ENCODE results near the gene TTI1. TPM values are rescaled to one million over a fixed set of nuclear protein-coding genes. Genes with fewer than 3 reads are reported as not detected.
"Not testable (repeated sequence)": the region's sequence is repeated elsewhere in the genome, so short reads cannot be mapped to it uniquely, and the experiment has no call there.

Gene TTI1
- total and polyA plus RNA-seq, 12 donors = 8.3 to 14.8 (median 11.2) TPM

DNA sequence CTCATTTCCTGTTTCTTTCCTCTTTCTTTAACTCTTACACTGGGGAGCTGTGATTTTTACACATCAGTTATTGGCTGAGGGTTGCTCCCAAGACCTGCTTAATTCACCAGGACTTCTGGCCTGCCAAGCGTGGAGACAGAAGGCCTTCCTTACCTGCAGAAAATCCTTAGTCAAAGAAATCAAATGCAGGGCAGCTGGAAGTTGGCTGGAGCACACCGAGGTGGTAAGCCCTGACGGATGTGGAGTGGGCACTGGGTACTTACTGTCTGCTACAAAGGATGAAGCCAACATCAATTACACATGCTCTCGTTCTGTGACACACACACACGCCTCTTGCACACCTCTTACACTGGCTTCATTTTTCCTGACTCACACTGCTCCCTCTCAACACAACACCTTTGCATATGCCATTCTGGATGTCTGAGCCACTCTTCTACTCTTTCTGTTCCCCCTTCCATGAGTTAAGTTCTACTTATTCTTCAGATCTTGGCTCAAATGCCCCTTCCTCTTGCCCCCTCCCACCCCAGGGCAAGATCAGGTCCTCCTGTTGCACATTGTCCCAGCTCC, 61.6 kb downstream of the TTI1 start:
- H3K36me3 ChIP-seq = no peaks in the 10 kb centered on the region
- TF ChIP-seq, protein P1, sequence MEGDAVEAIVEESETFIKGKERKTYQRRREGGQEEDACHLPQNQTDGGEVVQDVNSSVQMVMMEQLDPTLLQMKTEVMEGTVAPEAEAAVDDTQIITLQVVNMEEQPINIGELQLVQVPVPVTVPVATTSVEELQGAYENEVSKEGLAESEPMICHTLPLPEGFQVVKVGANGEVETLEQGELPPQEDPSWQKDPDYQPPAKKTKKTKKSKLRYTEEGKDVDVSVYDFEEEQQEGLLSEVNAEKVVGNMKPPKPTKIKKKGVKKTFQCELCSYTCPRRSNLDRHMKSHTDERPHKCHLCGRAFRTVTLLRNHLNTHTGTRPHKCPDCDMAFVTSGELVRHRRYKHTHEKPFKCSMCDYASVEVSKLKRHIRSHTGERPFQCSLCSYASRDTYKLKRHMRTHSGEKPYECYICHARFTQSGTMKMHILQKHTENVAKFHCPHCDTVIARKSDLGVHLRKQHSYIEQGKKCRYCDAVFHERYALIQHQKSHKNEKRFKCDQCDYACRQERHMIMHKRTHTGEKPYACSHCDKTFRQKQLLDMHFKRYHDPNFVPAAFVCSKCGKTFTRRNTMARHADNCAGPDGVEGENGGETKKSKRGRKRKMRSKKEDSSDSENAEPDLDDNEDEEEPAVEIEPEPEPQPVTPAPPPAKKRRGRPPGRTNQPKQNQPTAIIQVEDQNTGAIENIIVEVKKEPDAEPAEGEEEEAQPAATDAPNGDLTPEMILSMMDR (IDR thresholded peaks at IDR 0.05) = no peak
- H3K27ac ChIP-seq = no peak overlapping the region
- intact Hi-C loops (cut with DNase I) = no loop called here
- H3K27me3 ChIP-seq = no peaks in the 10 kb centered on the region
- DNase-seq = no peak
- no peak for ATAC-seq
- H3K9me3 ChIP-seq = peaks cover 0 to 25% (median 5%) of the 10 kb centered on the region in 11 donors
- WGBS, 2 donors = 97 to 98% methylated on average over 5 of the region's 5 CpGs
- H3K4me3 ChIP-seq = no peak overlapping the region
- H3K4me1 ChIP-seq = peaks cover 0 to 7% (median 0%) of the 10 kb centered on the region in 9 donors

DNA sequence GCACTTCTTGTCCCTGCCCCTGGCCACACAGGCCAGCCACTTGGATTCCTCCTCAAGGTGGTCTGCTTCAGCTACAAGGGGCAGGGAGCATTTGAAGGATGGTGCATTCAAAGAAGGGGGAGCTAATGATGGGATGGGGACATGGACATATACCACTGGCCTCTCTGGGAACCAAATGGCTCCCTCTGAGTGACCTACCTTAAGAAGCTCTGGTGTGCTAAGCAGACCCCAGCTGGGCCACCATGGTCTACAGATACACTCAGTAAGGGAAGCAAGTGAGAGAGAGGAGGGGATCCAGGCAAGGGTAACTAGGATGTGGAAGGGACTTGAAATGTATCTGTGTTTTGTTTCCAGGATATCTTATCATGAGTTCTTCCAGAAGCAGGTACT, 62.4 kb downstream of the TTI1 start:
- peaks cover 0 to 7% (median 0%) of the 10 kb centered on the region in 9 donors for H3K4me1 ChIP-seq
- no peaks in the 10 kb centered on the region for H3K36me3 ChIP-seq
- no peak overlapping the region for H3K27ac ChIP-seq
- no peaks in the 10 kb centered on the region for H3K27me3 ChIP-seq
- DNase-seq (no peak), ATAC-seq (no peak)
- intact Hi-C loops (cut with DNase I) = no loop called here
- peaks cover 0 to 30% (median 5%) of the 10 kb centered on the region in 11 donors for H3K9me3 ChIP-seq
- no peak overlapping the region for H3K4me3 ChIP-seq
- TF ChIP-seq, protein P1 (IDR thresholded peaks at IDR 0.05) = no peak

DNA sequence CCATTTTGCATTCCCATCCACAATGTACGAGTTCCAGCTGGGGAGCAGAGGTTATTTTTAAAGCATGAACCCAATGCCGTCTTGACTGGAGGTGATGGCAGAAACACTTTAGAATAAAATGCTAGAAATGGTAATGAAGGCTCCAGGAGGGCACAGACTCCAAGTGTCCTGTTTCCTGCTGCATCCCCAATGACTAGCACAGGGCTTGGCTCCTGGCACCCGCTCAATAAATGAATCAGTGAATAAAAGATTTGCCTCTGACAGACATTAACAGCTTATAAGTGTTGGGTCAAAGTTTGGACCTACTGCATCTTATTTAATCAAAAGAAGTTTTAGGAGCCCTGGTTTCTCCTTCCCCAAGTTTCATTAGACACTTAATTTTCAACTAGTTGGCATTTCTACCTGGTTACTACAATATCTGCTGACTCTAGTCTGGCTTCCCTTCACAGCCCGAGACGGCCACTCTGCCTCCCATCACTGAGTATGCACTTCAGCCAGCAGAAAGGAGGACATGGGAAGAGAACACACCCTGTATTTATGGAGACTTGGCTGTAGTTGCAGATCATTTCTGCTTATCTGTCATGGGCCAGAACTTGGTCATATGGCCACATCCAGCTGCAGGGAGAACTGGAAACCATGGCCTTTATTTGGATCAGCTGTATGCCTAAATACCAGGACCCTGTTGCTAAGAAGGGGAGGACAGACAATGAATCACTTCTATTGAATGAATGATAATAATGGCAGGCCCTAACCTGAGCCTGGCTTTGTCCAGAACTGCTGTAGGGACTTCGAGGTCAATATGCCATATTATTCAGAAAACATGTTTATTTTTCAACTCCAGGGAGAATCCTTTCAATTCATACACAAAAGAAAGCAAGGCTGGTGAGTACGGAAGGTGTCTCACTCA, 63.1 kb downstream of the TTI1 start:
- DNase-seq = no peak
- Histone ChIP-seq H3K27me3 (no peaks in the 10 kb centered on the region), H3K27ac (no peak overlapping the region), H3K36me3 (no peaks in the 10 kb centered on the region), H3K4me3 (no peak overlapping the region), H3K4me1 (peaks cover 0 to 7% (median 0%) of the 10 kb centered on the region in 9 donors), H3K9me3 (peaks cover 0 to 31% (median 5%) of the 10 kb centered on the region in 11 donors)
- WGBS, 2 donors = 66 to 71% methylated on average over 7 of the region's 7 CpGs
- peak in 2 of 8 donors; percentile 29 to 50 for ATAC-seq
- TF ChIP-seq, protein P1 (IDR thresholded peaks at IDR 0.05) = no peak
- intact Hi-C loops (cut with DNase I) = no loop called here

DNA sequence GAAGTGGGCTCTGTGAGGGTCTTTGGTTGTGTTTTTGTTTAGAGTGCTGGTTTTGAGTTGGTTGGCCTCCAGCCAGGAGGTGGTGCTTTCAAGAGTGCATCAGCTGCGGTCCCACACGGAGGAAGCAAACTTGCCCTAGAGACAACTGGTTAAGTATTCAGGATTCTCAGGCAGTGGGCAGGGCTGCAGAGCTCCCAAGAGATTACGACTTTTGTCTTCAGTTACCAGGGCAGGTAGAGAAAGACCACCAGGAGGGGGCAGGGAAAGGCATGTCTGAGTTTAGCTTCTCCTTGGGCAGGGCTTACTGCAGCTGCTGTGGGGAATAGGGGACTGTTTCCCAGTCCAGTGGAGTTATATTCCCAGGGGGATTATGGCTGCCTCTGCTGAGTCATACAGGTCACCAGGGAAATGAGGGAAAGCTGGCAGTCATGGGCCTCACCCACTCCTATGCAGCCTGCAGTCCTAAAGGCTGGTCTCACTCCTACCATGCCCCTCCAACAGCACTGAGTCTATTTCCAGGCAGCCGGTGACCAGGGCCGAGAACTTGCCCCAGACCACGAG, 64.3 kb downstream of the TTI1 start:
- intact Hi-C loops (cut with DNase I) = no loop called here
- no peak for ATAC-seq
- no peak overlapping the region for H3K4me3 ChIP-seq
- 75 to 85% methylated on average over 6 of the region's 6 CpGs for WGBS, 2 donors
- DNase-seq = no peak
- TF ChIP-seq, protein P1 (IDR thresholded peaks at IDR 0.05) = no peak
- no peak overlapping the region for H3K27ac ChIP-seq
- peaks cover 0 to 7% (median 0%) of the 10 kb centered on the region in 9 donors for H3K4me1 ChIP-seq
- H3K9me3 ChIP-seq = peaks cover 0 to 36% (median 5%) of the 10 kb centered on the region in 11 donors
- no peaks in the 10 kb centered on the region for H3K36me3 ChIP-seq
- H3K27me3 ChIP-seq = no peaks in the 10 kb centered on the region

DNA sequence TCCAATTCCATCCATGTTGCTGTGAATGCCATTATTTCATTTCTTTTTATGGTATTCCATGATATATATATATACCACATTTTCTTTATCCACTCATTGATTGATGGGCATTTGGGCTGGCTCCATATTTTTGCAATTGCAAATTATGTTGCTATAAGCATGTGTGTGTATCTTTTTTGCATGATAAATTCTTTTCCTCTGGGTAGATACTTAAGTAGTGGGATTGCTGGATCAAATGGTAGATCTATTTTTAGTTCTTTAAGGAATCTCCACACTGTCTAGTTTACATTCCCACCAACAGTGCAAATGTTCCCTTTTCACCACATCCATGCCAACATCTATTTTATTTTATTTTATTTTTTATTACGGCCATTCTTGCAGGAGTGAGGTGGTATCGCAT, 69.8 kb downstream of the TTI1 start:
- ATAC-seq; intact Hi-C loops (cut with DNase I); H3K4me3 ChIP-seq; DNase-seq; H3K27me3 ChIP-seq; H3K4me1 ChIP-seq; H3K36me3 ChIP-seq; H3K27ac ChIP-seq: not testable (repeated sequence)
- H3K9me3 ChIP-seq = peaks cover 0 to 53% (median 5%) of the 10 kb centered on the region in 11 donors
- 91 to 92% methylated on average over 2 of the region's 2 CpGs for WGBS, 2 donors
